IMR-90 (cell line): ENCODE measurements around the gene TMEM126B. TPM values are rescaled to one million over a fixed set of nuclear protein-coding genes. Genes with fewer than 3 reads are reported as not detected.

Experiments
- ATAC-seq: fragments of 200-7000 bp; cut with Tn5 transposase; 2 replicates; pipeline ENCODE4 v1.9.1; 2020; ENCODE audit warnings: low read depth, mild to moderate bottlenecking, moderate library complexity
- BruUV-seq: library from RNA; stranded (reverse); fragments of 400-500 nt; replicated peaks from 2 replicates; lab custom pipeline; 2021; lab: Mats Ljungman, UMichigan
- CTCF ChIA-PET: fragments of 300-600 bp; formaldehyde crosslinking; extraction: SDS; loops from one replicate; lab custom pipeline; 2021; ENCODE audit warnings: antibody characterized with exemption; lab: Yijun Ruan, JAX
- POLR2A ChIA-PET: fragments of 300-600 bp; sonication (Branson Sonifier 250); formaldehyde crosslinking; loops from one replicate; lab custom pipeline; 2022; ENCODE audit warnings: antibody characterized with exemption; ENCODE audit not compliant: unreplicated experiment; lab: Charles Lee
- DNase-seq: peaks from one replicate; pipeline ENCODE4 v3.0.0; 2013
- H2AFZ ChIP-seq: replicated peaks from 2 replicates; pipeline ENCODE3; 2013; ENCODE audit warnings: low read length, mild to moderate bottlenecking; ENCODE audit not compliant: poor library complexity
- H2AK5ac ChIP-seq: 2 replicates; pipeline ENCODE4 v1.6.1; 2013; ENCODE audit warnings: low read depth, low read length, inconsistent platforms
- H2AK9ac ChIP-seq: replicated peaks from 2 replicates; pipeline ENCODE3; 2013; ENCODE audit warnings: mild to moderate bottlenecking, low read depth, low read length, moderate library complexity; ENCODE audit not compliant: poor library complexity
- H2BK120ac ChIP-seq: 2 replicates; pipeline ENCODE4 v1.6.1; 2013; ENCODE audit warnings: low read depth, low read length, inconsistent platforms
- H2BK15ac ChIP-seq: 3 replicates; pipeline ENCODE4 v1.6.1; 2013; ENCODE audit warnings: low read depth, low read length, inconsistent platforms
- H2BK20ac ChIP-seq: 2 replicates; pipeline ENCODE4 v1.6.1; 2013; ENCODE audit warnings: low read depth, mild to moderate bottlenecking, inconsistent platforms, low read length, moderate library complexity
- H2BK5ac ChIP-seq: 2 replicates; pipeline ENCODE4 v1.6.1; 2013; ENCODE audit warnings: mild to moderate bottlenecking, low read depth, low read length, inconsistent platforms; ENCODE audit not compliant: poor library complexity, severe bottlenecking
- H3K14ac ChIP-seq: replicated peaks from 2 replicates; pipeline ENCODE4 v1.6.1; 2013; ENCODE audit warnings: low read depth, low read length, inconsistent platforms
- H3K18ac ChIP-seq: 2 replicates; pipeline ENCODE4 v1.6.1; 2013; ENCODE audit warnings: low read depth, low read length, control low read depth
- H3K23ac ChIP-seq: 2 replicates; pipeline ENCODE4 v1.6.1; 2013; ENCODE audit warnings: low read depth, low read length, inconsistent platforms
- H3K27ac ChIP-seq: 2 replicates; pipeline ENCODE4 v1.5.1; 2013; ENCODE audit warnings: mild to moderate bottlenecking, control low read depth, low read length; ENCODE audit not compliant: insufficient read depth
- H3K27me3 ChIP-seq: 2 replicates; pipeline ENCODE4 v1.6.1; 2013; ENCODE audit warnings: low read length; ENCODE audit not compliant: control insufficient read depth, insufficient read depth
- H3K36me3 ChIP-seq: 2 replicates; pipeline ENCODE4 v1.6.1; 2013; ENCODE audit warnings: low read length, mixed read lengths; ENCODE audit not compliant: control insufficient read depth, insufficient read depth
- H3K4ac ChIP-seq: 2 replicates; pipeline ENCODE4 v1.6.1; 2013; ENCODE audit warnings: low read depth, low read length, inconsistent platforms
- H3K4me1 ChIP-seq: 2 replicates; pipeline ENCODE4 v1.6.1; 2013; ENCODE audit warnings: low read length, mixed read lengths; ENCODE audit not compliant: control insufficient read depth, insufficient read depth
- H3K4me2 ChIP-seq: 2 replicates; pipeline ENCODE4 v1.6.1; 2013; ENCODE audit warnings: low read depth, mild to moderate bottlenecking, control low read depth, low read length, moderate library complexity
- H3K4me3 ChIP-seq: 2 replicates; pipeline ENCODE4 v1.5.1; 2013; ENCODE audit warnings: low read depth, mild to moderate bottlenecking, control low read depth, low read length, moderate library complexity; ENCODE audit not compliant: insufficient read depth
- H3K56ac ChIP-seq: 2 replicates; pipeline ENCODE4 v1.6.1; 2013; ENCODE audit warnings: low read length, inconsistent platforms; ENCODE audit not compliant: insufficient read depth; ENCODE audit errors: extremely low read depth
- H3K79me1 ChIP-seq, 2 experiments: 2 replicates each; pipeline ENCODE4 v1.6.1; 2013; ENCODE audit warnings: low read length in 2 of 2, inconsistent platforms in 1 of 2, low read depth in 1 of 2
- H3K9ac ChIP-seq: 2 replicates; pipeline ENCODE4 v1.6.1; 2013; ENCODE audit warnings: low read depth, low read length, control low read depth
- H3K9me1 ChIP-seq: 2 replicates; pipeline ENCODE4 v1.6.1; 2013; ENCODE audit warnings: low read length, inconsistent platforms; ENCODE audit not compliant: insufficient read depth
- H3K9me3 ChIP-seq: 2 replicates; pipeline ENCODE4 v1.6.1; 2013; ENCODE audit warnings: low read length; ENCODE audit not compliant: control insufficient read depth, insufficient read depth
- H4K20me1 ChIP-seq: 2 replicates; pipeline ENCODE4 v1.6.1; 2013; ENCODE audit warnings: low read length, inconsistent platforms; ENCODE audit not compliant: insufficient read depth
- H4K5ac ChIP-seq: 2 replicates; pipeline ENCODE4 v1.6.1; 2013; ENCODE audit warnings: mild to moderate bottlenecking, low read depth, low read length, control low read depth
- H4K8ac ChIP-seq, 2 experiments: 2 replicates each; pipeline ENCODE4 v1.6.1; 2013; ENCODE audit warnings: low read depth in 2 of 2, low read length in 2 of 2, control low read depth in 1 of 2, inconsistent platforms in 1 of 2
- H4K91ac ChIP-seq: 2 replicates; pipeline ENCODE4 v1.6.1; 2013; ENCODE audit warnings: low read depth, low read length, inconsistent platforms; ENCODE audit not compliant: insufficient read depth
- CEBPB ChIP-seq: IDR thresholded peaks from 2 replicates; pipeline ENCODE4 v1.6.1; 2012; ENCODE audit warnings: low read depth, low read length, improper control_type of control experiment
- MAZ ChIP-seq: IDR thresholded peaks from 2 replicates; pipeline ENCODE4 v1.6.1; 2012; ENCODE audit warnings: low read depth, mild to moderate bottlenecking, low read length, improper control_type of control experiment, moderate library complexity, borderline replicate concordance
- POLR2A ChIP-seq: IDR thresholded peaks from 2 replicates; pipeline ENCODE4 v1.6.1; 2012; ENCODE audit warnings: mild to moderate bottlenecking, low read depth, low read length
- RAD21 ChIP-seq: IDR thresholded peaks from 2 replicates; pipeline ENCODE4 v1.6.1; 2012; ENCODE audit warnings: low read length, improper control_type of control experiment
- RFX5 ChIP-seq: IDR thresholded peaks from 2 replicates; pipeline ENCODE4 v1.8.0; 2012; ENCODE audit warnings: low read depth, mild to moderate bottlenecking, low read length, moderate library complexity
- WGBS, 2 experiments: methylation state at CpG; one replicate each; pipeline versions ENCODE4 v1.1.5 to v1.1.7; 2013; ENCODE audit warnings: missing lambda C conversion rate in 2 of 2; ENCODE audit not compliant: insufficient read length in 1 of 2; ENCODE audit errors: extremely low coverage in 2 of 2; 5-methylcytosine and 5-hydroxymethylcytosine counted together
- dilution Hi-C: fragments of 300-500 bp; cut with HindIII; formaldehyde crosslinking; loops from one replicate; pipeline ENCODE4 v1.14.3; 2018; ENCODE audit warnings: low sequenced_read_pairs; ENCODE audit not compliant: unreplicated experiment
- in situ Hi-C: fragments of 300-500 bp; cut with MboI; formaldehyde crosslinking; loops from 3 replicates; pipeline ENCODE4 v1.14.3; 2019; ENCODE audit warnings: low sequenced_read_pairs, inconsistent platforms, mixed read lengths
- intact Hi-C: fragments of 100-400 bp; cut with micrococcal nuclease; formaldehyde crosslinking; loops from 2 replicates; pipeline ENCODE4 v1.10.0; 2022
- polyA plus RNA-seq, 3 experiments: library from polyadenylated mRNA; depleted of rRNA; stranded (reverse); fragments of >200 nt; gene quantifications; 2 replicates each; pipeline ENCODE4 v1.2.3, GENCODE V29; 2012; ENCODE audit warnings: low replicate concordance in 1 of 3
- total RNA-seq: library from RNA; depleted of rRNA; stranded (reverse); fragments of >200 nt; gene quantifications from 2 replicates; pipeline ENCODE4 v1.2.3, GENCODE V29; 2012

TMEM126B gene
- total and polyA plus RNA-seq, 2 of the 4 experiments (the other 2 are of a cell fraction): 44.6 to 56.8 TPM

DNA sequence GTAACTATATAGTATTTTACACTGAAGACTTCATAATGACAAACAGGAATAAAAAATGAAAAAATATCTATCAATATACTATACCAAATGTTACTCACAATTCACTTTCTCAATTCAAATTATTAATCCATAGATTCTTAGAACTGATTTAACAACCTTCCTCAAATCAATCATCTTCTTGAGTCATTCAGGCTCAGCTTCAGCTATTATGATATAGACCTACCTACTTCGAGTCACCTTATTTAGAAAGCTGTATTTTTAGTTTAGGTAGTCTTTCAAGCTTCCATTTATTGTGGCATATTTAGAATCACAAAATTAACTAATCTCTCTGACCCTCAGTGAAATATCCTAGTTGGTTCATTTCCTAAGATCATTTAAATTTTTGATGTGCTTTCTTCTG lies 28.4 kb downstream of the TMEM126B start:
- Histone ChIP-seq H3K4ac (no peak overlapping the region), H3K4me3 (no peak overlapping the region), H3K9ac (no peak overlapping the region), H4K20me1 (peaks cover 24% of the 10 kb centered on the region; the same call in 1 of the 2 replicates), H3K23ac (no peak overlapping the region), H2AFZ (no peak overlapping the region), H3K4me1 (no peaks in the 10 kb centered on the region), H2BK15ac (no peak overlapping the region), H3K9me1 (no peaks in the 10 kb centered on the region), H4K8ac (no peak overlapping the region), H2BK20ac (no peak overlapping the region), H3K56ac (no peak overlapping the region), H2BK120ac (no peak overlapping the region), H3K14ac (no peak overlapping the region), H2BK5ac (no peak overlapping the region), H3K18ac (no peak overlapping the region), H2AK5ac (no peak overlapping the region), H3K9me3 (no peaks in the 10 kb centered on the region), H3K27ac (no peak overlapping the region), H3K79me1 (peaks cover 0 to 27% of the 10 kb centered on the region in 2 experiments; a peak in 3 of 4 replicates), H4K91ac (no peak overlapping the region), H4K5ac (no peak overlapping the region), H3K27me3 (no peaks in the 10 kb centered on the region), H2AK9ac (no peak overlapping the region), H3K4me2 (no peak overlapping the region), H3K36me3 (peaks cover 6% of the 10 kb centered on the region)
- ChIA-PET CTCF (no interaction called here), POLR2A (no interaction called here)
- BruUV-seq: no TSS peak
- intact Hi-C loops (no loop called here), in situ Hi-C loops (no loop called here), dilution Hi-C loops (no loop called here)
- TF ChIP-seq MAZ (no peak), RFX5 (no peak), CEBPB (no peak), RAD21 (no peak), POLR2A (no peak)
- no CpG with 5 or more reads among the region's 1 CpG for WGBS, 2 experiments
- DNase-seq (no peak), ATAC-seq (no peak)
